ENCODE measurements around the gene IDUA. TPM values are rescaled to one million over a fixed set of nuclear protein-coding genes. Genes with fewer than 3 reads are reported as not detected.

Gene IDUA
- polyA plus RNA-seq, 1 donor (not counting 4 experiments of a cell fraction or from before 2014, with no cell fraction given), result 1.2 TPM

Other genes with a start within 250 kb of the IDUA start
- gene CPLX1, start 160.9 kb upstream of the IDUA start, polyA plus RNA-seq, result 0.04 to 0.05 TPM in 2 of 3 replicates, not detected in the other
- gene GAK, start 54.7 kb upstream of the IDUA start, polyA plus RNA-seq, result 18.4 to 25.3 TPM (median 19.4 TPM) in 3 replicates
- gene TMEM175, start 54.6 kb upstream of the IDUA start, polyA plus RNA-seq, result 23.2 to 31.3 TPM (median 24.3 TPM) in 3 replicates
- gene DGKQ, start 13.5 kb upstream of the IDUA start, polyA plus RNA-seq, result 5.3 to 11.3 TPM (median 5.9 TPM) in 3 replicates
- not detected in 3 replicates for gene SLC26A1, start 6.4 kb downstream of the IDUA start, polyA plus RNA-seq
- gene FGFRL1, start 24.6 kb downstream of the IDUA start, polyA plus RNA-seq, result 2.8 to 8.1 TPM (median 4.9 TPM) in 3 replicates
- 0.16 to 0.28 TPM (median 0.24 TPM) in 3 replicates for gene RNF212, start 126.5 kb downstream of the IDUA start, polyA plus RNA-seq
- gene SPON2, start 185.5 kb downstream of the IDUA start, polyA plus RNA-seq, result 0.60 to 11.9 TPM (median 3.3 TPM) in 3 replicates